Measurements from ENCODE around the gene RNF5.
"Not testable (repeated sequence)": the region's sequence is repeated elsewhere in the genome, so short reads cannot be mapped to it uniquely, and the experiment has no call there.

RNF5 gene

GRCh38 chr6:32204268-32204715 is 26.1 kb downstream of the RNF5 start:
- DNase-seq (ENCODE audit: low read depth in 2 of 2): no peak

DNA sequence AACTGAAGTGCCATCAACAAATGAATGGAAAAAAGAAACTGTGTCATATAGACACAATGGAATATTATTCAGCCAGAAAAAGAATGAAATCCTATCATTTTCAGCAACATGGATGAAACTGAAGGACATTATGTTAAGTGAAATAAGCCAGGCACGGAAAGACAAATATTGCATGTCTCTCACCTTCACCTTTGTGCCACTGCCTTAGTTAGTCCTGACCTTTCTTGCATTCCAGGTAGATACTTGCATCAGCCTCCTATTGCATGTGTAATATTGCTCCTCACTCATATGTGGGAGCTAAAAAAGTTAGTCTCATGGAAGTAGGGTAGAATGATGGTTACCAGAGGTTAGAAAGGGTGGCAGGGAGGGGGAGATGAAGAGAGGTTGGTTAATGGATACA is 30.8 kb downstream of the RNF5 start:
- DNase-seq (ENCODE audit: low read depth in 2 of 2): no peak

GRCh38 chr6:32210191-32210601 is 32.0 kb downstream of the RNF5 start:
- DNase-seq (ENCODE audit: low read depth in 2 of 2): no peak

GRCh38 chr6:32211432-32211831 is 33.2 kb downstream of the RNF5 start:
- not testable (repeated sequence) for DNase-seq (ENCODE audit: low read depth in 2 of 2)

DNA sequence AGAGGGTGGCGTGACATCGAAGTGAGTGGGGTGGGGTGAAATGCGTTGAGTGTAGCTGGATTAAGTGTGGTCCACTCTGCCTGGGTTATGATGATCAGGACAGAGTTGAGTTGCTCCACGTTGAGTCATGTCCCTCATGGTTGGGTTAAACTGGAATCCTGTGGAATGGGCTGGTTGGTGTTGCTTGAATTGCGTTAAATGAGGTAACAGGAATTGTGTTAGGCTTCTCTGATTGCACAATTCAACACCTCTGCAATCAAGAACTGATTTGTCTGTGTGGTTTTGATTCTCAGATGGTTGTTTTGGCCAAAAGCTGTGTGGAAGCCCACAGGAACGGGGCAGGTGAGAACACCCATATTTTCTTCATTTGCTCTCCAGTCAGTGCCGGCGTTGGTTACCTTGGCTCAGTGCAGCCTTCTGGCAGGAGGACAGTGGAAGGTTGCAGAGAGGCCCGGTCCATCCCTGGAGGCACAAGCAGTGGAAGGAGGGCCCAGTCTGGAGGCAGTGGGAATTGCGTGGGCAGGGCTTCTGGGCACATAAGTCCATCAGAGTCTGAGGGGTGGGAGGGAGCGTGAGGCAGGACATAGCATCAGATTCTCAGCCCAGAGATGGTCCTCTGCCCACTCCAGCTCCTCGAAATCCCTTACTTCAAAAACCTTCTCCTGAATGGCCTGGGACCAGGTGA is 34.0 kb downstream of the RNF5 start:
- no peak for DNase-seq (ENCODE audit: low read depth in 2 of 2)

- no peak for DNase-seq (ENCODE audit: low read depth in 2 of 2)
These were observed 35.4 kb downstream of the RNF5 start for GRCh38 chr6:32213649-32214048.

- no peak for DNase-seq (ENCODE audit: low read depth in 2 of 2)
These were observed 35.9 kb downstream of the RNF5 start for GRCh38 chr6:32214126-32214525.

DNA sequence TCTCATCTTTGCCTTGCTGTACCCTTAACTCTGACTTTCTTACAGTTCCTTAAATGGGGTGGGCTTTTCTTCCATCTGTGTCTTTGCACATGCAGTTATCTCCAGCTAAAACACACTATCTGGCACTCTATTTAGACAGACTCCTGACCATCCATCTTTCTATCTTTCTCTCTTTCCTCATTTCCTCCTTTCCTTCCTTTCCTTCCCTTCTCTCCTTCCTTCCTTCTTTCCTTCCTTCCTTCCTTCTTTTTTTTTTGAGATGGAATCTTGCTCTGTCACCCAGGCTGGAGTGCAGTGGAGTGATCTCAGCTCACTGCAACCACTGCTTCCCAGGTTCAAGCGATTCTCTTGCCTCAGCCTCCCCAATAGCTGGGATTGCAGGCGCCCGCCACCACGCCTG is 37.4 kb downstream of the RNF5 start:
- no peak for DNase-seq (ENCODE audit: low read depth in 2 of 2)

DNA sequence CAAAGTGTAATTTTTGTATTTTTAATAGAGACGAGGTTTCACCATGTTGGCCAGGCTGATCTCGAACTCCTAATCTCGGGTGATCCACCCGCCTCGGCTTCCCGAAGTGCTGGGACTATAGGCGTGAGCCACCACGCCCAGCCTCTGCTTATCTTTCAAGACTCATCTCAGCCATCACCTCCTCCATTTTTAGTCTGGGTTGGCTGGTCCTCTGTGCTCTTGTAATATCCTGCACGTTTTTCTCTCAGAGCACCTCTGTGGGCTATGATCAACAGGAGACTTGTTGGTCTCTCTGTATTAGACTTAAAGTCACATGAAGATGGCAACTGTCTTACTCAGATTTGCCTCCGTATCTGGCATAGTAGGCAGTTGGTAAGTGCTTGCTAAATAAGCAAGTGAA is 38.1 kb downstream of the RNF5 start:
- no peak for DNase-seq (ENCODE audit: low read depth in 2 of 2)

DNA sequence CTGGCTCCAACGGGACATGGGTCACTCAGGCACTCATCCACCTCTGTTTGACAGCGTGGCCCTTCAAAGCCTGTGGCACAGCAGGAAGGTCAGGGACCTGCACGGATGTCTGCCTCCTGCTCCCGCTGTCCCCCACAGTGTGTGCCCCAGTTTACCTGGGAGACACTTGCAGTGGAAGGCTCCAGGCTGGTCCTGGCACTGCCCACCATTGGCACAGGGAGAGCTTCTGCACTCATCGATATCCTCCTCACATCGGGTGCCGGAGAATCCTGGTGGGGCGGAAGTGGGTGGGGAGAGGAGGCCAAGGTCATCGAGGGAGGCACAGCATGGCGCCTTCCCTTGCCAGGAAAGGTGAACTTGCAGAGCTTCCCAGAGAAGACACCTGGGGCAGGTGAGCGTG is 38.8 kb downstream of the RNF5 start:
- DNase-seq (ENCODE audit: low read depth in 2 of 2): no peak

DNA sequence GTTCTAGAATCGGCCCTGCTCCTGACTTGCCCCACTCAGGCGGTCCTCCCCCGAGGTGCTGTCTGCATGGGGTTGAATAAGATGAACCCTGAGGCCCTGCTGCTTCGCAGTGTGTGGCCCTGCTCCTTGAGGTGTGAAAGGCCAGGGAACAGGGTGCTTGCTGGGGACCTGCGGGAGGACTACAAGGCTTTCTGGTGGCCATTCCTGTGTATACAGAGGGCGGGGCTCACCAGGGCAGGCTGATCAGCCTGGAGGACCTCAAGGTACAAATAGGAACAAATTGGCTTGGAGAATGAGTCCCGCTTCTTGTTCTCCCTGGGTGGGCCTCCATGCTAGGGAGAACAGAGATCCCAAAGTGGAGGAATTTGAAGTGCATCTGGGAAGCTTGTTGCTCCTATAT is 40.0 kb downstream of the RNF5 start:
- no peak for DNase-seq (ENCODE audit: low read depth in 2 of 2)

DNA sequence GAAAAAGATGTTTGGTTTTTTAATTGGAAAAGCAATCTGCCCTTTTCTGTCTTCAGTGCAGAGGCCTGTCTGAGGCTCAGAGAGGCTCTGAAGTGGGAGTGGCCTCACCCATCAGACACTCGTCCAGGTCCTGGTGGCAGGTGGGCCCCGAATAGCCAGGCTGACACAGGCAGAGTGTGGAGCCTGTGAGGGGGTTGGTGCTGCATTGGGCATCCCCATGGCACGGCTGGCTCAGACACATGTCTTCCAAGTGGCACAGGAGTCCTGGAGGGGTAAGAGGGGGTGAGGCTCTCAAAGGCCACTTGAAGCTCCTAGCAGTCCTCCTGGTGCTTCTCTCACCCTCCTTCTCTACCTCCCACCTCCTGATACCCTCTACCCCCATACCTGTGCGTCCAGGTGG is 41.8 kb downstream of the RNF5 start:
- no peak for DNase-seq (ENCODE audit: low read depth in 2 of 2)

- DNase-seq (ENCODE audit: low read depth in 2 of 2): no peak
These were observed 44.4 kb downstream of the RNF5 start for GRCh38 chr6:32222333-32223230.

- no peak for DNase-seq (ENCODE audit: low read depth in 2 of 2)
These were observed 45.3 kb downstream of the RNF5 start, which contains the start of gene NOTCH4 for GRCh38 chr6:32223258-32224235. NOTCH4 (minus strand) TSS chr6:32224067; CDS start chr6:32223928, 139 bp downstream.

DNA sequence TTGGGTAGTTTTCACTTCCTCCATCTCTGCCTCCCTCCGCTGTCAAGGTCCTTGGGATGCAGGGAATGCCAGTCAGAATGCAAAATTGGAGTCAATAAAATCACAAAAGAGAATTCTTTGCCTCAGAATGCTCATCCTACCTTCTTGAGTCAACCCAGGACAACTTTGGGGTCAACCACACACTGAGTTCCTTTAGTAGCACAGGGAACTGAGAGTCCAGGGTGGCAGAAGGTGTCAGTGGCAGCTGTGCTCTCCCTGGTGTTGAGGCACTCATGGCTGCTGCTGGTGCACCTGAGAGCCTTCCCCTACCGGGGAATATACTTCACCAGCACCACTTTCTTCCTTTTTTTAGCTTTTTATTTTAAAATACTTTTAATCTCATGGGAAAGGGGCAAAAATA is 46.5 kb downstream of the RNF5 start:
- no peak for DNase-seq (ENCODE audit: low read depth in 2 of 2)

- no peak for DNase-seq (ENCODE audit: low read depth in 2 of 2)
These were observed 48.2 kb downstream of the RNF5 start for GRCh38 chr6:32226434-32226833.
